ENCODE results near the gene METTL4.

METTL4 gene

DNA sequence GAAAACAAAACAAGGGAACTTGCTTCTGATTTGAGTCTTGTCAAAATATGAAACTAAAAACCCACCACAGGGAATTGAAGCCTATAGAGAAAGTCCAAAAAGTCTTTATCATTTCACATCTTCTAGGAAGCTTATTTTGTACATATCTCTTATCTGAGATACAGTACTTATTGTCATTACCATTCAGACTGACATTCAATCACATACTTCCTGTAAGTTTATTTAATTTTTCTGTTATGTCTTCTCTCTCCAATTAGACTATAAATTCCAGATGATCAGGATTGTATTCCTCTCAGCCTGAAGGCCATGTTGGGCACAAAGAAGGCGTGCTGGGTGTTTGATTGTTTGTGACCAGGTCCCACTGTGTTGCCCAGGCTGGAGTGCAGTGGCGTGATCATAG lies 59.2 kb downstream of the METTL4 start:
- H3K9me3 ChIP-seq (ENCODE audit: control insufficient read depth, low read length), result no peaks in the 10 kb centered on the region
- H2AFZ ChIP-seq, result no peak overlapping the region
- no peak overlapping the region for H3K9ac ChIP-seq
- no peaks in the 10 kb centered on the region for H3K27me3 ChIP-seq (ENCODE audit: control insufficient read depth, insufficient read depth, low read length)
- TF ChIP-seq, protein P1, sequence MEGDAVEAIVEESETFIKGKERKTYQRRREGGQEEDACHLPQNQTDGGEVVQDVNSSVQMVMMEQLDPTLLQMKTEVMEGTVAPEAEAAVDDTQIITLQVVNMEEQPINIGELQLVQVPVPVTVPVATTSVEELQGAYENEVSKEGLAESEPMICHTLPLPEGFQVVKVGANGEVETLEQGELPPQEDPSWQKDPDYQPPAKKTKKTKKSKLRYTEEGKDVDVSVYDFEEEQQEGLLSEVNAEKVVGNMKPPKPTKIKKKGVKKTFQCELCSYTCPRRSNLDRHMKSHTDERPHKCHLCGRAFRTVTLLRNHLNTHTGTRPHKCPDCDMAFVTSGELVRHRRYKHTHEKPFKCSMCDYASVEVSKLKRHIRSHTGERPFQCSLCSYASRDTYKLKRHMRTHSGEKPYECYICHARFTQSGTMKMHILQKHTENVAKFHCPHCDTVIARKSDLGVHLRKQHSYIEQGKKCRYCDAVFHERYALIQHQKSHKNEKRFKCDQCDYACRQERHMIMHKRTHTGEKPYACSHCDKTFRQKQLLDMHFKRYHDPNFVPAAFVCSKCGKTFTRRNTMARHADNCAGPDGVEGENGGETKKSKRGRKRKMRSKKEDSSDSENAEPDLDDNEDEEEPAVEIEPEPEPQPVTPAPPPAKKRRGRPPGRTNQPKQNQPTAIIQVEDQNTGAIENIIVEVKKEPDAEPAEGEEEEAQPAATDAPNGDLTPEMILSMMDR (IDR thresholded peaks at IDR 0.05), result no peak
- no peak overlapping the region for H3K4me3 ChIP-seq (ENCODE audit: low read depth, low read length)
- H3K4me1 ChIP-seq, result no peaks in the 10 kb centered on the region
- no peaks in the 10 kb centered on the region for H3K36me3 ChIP-seq (ENCODE audit: control insufficient read depth, insufficient read depth, low read length)
- H3K4me2 ChIP-seq (ENCODE audit: low read length), result no peak overlapping the region
- no peak overlapping the region for H3K27ac ChIP-seq
- no peaks in the 10 kb centered on the region for H3K79me2 ChIP-seq

DNA sequence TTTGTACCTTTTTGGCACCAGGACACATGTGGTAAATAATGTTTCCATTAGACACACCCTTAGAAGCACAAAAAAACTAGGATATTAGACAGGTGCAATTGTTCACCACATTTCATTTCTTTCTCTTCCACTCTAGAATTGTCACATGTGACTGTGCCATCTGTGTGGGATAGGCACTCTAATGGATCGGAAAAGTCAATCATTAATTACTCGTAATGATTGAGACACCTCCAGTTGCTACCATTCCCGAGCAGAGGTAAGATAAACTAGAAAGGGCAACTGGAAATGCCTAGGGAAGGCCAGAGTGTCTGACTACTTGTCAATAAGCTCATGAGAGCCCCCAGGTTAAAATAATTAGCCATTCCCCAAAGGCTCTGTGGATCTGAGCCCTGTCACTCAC lies 59.9 kb downstream of the METTL4 start:
- no peaks in the 10 kb centered on the region for H3K79me2 ChIP-seq
- TF ChIP-seq, protein P1 (IDR thresholded peaks at IDR 0.05), result no peak
- no peaks in the 10 kb centered on the region for H3K27me3 ChIP-seq (ENCODE audit: control insufficient read depth, insufficient read depth, low read length)
- no peak overlapping the region for H3K27ac ChIP-seq
- H3K9me3 ChIP-seq (ENCODE audit: control insufficient read depth, low read length), result no peaks in the 10 kb centered on the region
- H2AFZ ChIP-seq, result no peak overlapping the region
- H3K36me3 ChIP-seq (ENCODE audit: control insufficient read depth, insufficient read depth, low read length), result no peaks in the 10 kb centered on the region
- no peak overlapping the region for H3K9ac ChIP-seq
- H3K4me2 ChIP-seq (ENCODE audit: low read length), result no peak overlapping the region
- no peaks in the 10 kb centered on the region for H3K4me1 ChIP-seq
- H3K4me3 ChIP-seq (ENCODE audit: low read depth, low read length), result no peak overlapping the region

DNA sequence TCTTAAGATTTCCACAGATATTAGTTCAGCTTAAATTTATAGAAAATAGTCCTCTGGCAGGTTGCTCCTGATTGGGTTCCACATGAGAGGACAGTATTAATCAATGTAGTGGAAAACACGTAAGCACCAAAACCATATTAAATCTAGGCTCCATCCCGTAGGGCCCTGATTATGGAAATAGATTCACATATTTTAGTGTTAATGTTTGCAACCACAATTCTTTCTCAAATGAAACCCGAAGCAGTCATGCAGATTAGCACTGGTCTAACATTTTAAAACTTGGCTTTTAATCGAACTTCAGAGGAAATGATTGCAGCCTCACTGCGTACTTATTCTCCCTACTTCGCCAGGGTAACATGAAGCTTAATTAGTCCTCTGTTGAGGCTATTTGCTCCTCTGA lies 60.9 kb downstream of the METTL4 start:
- TF ChIP-seq, protein P1 (IDR thresholded peaks at IDR 0.05), result no peak
- H3K36me3 ChIP-seq (ENCODE audit: control insufficient read depth, insufficient read depth, low read length), result no peaks in the 10 kb centered on the region
- no peak overlapping the region for H3K27ac ChIP-seq
- H3K4me1 ChIP-seq, result no peaks in the 10 kb centered on the region
- no peaks in the 10 kb centered on the region for H3K79me2 ChIP-seq
- no peak overlapping the region for H3K4me3 ChIP-seq (ENCODE audit: low read depth, low read length)
- H3K27me3 ChIP-seq (ENCODE audit: control insufficient read depth, insufficient read depth, low read length), result no peaks in the 10 kb centered on the region
- H3K9ac ChIP-seq, result no peak overlapping the region
- no peak overlapping the region for H2AFZ ChIP-seq
- no peak overlapping the region for H3K4me2 ChIP-seq (ENCODE audit: low read length)
- no peaks in the 10 kb centered on the region for H3K9me3 ChIP-seq (ENCODE audit: control insufficient read depth, low read length)

DNA sequence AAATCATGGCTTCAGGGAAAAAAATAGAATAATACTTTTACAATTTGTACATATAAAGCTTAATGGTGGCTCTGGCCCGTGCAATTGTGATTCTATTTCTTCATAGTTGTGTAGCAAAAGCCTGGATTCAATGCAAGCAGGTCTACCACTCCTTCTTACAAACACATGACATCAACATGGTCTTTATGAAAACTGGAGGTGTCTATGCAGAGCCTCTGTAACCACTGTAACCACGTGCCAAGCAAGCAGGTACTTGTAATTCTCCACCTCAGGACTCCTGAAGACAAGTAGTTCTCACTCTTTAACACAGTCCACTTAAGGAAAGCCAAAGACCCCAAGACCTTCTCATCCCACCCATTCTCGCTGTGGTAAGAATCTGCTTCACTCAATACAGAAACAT lies 62.6 kb downstream of the METTL4 start:
- TF ChIP-seq, protein P1 (IDR thresholded peaks at IDR 0.05), result no peak
- no peak overlapping the region for H3K4me3 ChIP-seq (ENCODE audit: low read depth, low read length)
- no peaks in the 10 kb centered on the region for H3K9me3 ChIP-seq (ENCODE audit: control insufficient read depth, low read length)
- H3K27me3 ChIP-seq (ENCODE audit: control insufficient read depth, insufficient read depth, low read length), result no peaks in the 10 kb centered on the region
- H3K4me1 ChIP-seq, result no peaks in the 10 kb centered on the region
- no peaks in the 10 kb centered on the region for H3K36me3 ChIP-seq (ENCODE audit: control insufficient read depth, insufficient read depth, low read length)
- H2AFZ ChIP-seq, result no peak overlapping the region
- no peak overlapping the region for H3K9ac ChIP-seq
- no peaks in the 10 kb centered on the region for H3K79me2 ChIP-seq
- H3K4me2 ChIP-seq (ENCODE audit: low read length), result no peak overlapping the region
- H3K27ac ChIP-seq, result no peak overlapping the region

DNA sequence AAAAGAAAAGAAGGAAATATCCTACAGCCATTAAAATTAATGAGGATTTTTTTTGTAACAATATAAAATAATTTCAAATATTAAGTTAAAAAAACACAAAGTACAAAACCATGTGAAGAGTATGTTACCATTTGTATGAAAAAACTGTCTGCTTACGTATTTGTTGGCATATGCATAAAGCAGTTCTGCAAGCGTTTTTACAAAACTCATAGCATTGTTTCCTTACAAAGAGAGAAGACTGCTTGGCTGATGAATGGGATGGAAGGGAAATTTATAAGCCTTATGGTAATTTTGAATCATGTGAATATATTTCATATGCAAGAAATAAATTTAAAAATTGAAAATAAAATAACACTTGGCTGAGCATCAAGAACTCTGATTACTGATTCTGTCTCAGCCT lies 63.1 kb downstream of the METTL4 start:
- Histone ChIP-seq H3K4me3 (ENCODE audit: low read depth, low read length) (no peak overlapping the region), H3K9ac (no peak overlapping the region), H3K36me3 (ENCODE audit: control insufficient read depth, insufficient read depth, low read length) (no peaks in the 10 kb centered on the region), H3K27me3 (ENCODE audit: control insufficient read depth, insufficient read depth, low read length) (no peaks in the 10 kb centered on the region), H3K9me3 (ENCODE audit: control insufficient read depth, low read length) (no peaks in the 10 kb centered on the region), H3K27ac (no peak overlapping the region), H3K4me1 (no peaks in the 10 kb centered on the region), H2AFZ (no peak overlapping the region), H3K4me2 (ENCODE audit: low read length) (no peak overlapping the region), H3K79me2 (no peaks in the 10 kb centered on the region)
- TF ChIP-seq, protein P1 (IDR thresholded peaks at IDR 0.05), result no peak
